HG03521 (cell line): ENCODE data around the gene SDHD.

Experiments used
- ATAC-seq: cut with Tn5 transposase; IDR thresholded peaks from one replicate; pipeline ENCODE4 v1.9.1; 2021; ENCODE audit warnings: mild to moderate bottlenecking, moderate library complexity; ENCODE audit not compliant: unreplicated experiment

The SDHD gene

DNA sequence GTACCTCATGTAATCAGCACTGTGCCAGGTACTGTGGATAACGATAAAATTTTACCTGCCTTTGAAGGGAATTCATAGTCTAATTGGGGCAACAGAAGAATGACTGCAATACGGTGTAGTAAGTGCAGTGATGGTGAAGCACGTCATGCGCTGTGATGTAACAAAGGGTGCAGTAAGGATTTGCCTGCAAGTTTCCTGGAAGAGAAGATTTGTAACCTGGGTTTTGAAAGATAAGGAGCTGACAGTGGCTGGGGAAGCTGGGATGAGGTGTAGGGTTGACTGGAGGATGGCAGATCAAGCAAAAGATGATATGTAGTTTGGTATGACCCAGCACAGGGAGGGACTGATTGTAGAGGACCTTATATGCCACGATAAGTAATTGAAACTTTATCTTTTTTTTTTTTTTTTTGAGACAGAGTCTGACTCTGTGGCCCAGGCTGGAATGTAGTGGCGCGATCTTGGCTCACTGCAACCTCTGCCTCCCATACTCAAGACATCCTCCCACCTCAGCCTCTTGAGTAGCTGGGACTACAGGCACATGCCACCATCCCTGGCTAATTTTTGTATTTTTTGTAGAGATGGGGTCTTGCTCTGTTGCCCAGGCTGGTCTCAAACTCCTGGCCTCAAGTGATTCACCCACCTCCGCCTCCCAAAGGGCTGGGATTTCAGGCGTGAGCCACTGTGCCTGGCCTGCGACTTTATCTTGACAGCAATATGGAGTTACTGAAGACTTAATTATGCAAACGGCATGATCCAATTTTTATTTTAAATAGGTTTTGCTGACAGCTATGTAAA, 11.3 kb downstream of the SDHD start:
- ATAC-seq = no peak

DNA sequence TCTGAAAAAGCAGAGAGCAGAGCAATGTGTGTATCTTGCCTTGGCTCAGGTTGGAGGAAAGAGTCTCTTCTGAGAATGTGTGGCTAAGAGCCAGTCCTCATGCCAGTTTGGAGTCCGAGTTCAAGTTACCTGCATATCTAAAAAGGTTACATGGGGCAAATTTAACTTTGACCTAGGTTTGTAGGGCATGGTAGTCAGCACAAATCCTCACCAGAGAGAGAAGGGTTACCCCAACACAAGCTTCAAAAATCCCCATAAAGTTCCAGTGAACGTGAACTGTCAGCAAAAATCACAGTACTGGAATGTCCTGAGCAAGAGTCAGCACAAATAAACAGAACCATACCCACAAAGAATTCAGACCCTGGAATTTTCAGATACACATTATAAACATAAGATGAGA, 13.8 kb downstream of the SDHD start:
- ATAC-seq = no peak

DNA sequence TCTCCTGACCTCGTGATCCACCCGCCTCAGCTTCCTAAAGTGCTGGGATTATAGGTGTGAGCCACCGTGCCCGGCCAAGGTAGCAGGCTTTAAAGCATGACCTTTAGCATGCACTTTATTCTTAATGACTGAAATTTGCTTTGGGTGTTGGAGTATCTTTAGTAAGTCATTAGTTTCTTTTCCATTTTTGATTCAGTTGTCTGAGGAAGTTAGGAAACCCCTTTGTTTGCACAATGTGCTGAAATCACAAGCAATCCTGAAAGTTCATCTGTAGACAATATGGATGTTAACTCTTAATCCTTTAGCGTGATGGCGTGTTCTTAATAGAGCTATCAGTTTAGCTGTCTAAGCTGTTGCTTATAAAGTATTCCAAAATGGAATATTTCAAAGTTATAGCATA, 16.8 kb downstream of the SDHD start:
- no peak for ATAC-seq

- ATAC-seq = no peak
These were observed 19.4 kb downstream of the SDHD start for GRCh38 chr11:112106070-112106469.

GRCh38 chr11:112113539-112114457, 27.1 kb downstream of the SDHD start:
- ATAC-seq = no peak

DNA sequence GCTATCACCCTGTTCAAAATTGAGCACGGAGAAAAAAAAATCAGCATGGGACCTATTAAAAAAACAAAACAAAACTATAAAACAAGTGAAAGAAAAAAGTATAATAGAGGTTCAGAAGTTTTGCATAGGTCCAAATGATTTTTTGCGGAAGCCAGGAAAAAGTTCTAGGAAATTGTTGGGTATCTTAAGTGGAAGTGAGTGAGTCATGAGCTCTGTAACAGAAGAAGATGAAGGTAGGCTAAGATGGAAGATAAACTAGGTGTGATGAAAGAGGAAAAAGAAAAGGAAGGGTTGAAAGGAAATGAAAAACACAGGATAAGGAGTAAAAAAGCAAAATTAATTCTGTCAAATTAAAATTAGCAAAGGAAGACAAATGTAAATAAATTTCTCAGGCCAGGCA, 27.8 kb downstream of the SDHD start:
- ATAC-seq = no peak

DNA sequence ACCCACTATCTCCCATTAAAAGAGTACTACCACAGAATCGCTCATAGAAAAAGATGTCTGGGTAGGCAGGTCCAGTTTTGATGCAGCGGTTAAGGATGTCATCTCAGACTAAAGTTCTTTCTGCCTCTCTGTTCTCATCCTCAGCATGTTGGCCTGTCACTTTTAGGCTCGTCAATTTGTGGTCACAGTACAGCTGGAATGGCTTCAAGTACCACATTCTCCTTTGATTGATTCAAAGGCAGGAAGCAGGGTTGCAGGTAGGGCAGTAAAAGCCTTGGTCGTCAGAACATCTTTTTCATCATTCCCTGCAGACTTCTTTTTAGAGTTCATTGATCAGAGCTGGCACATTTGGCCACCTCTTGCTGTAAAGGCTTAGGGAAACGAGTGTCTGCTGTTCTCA, 28.7 kb downstream of the SDHD start:
- ATAC-seq = no peak

DNA sequence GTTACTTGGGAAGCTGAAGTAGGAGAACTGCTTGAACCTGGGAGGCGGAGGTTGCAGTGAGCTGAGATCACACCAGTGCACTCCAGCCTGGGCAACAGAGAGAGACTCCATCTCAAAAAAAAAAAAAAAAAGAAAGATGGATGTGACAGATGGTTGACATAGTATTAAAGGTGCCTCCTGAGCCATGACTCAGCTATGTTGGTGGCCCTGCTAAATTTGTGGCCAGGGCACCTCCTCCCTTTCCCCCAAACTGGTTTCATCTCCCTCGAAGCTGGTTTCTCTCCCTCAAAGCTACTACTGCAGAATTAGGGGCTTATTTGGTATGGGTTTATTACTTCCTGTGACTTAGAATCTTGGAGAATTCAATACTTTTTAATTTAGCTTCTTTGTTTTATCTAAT, 31.5 kb downstream of the SDHD start:
- ATAC-seq = no peak

GRCh38 chr11:112121981-112122615, 35.4 kb downstream of the SDHD start:
- no peak for ATAC-seq

DNA sequence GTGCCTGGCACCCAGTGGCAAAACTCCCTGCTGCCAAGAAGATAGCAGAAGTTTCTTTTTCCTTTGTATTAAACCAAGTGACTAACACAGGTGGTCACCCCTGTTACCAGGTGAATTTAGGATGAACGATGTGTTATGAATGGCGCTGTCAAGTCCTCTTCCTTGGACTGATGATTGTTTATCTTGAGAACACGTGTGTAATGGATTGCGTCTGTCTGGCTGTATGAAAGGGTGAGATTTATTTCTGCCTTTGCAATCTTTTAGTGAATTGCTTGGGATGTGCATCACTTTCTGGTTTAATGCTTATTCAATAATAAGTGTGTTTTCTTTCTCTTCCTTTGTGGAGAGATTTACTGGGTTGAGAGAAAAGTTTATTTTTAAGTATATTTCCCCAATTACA, 36.5 kb downstream of the SDHD start:
- no peak for ATAC-seq

GRCh38 chr11:112127056-112127455, 40.4 kb downstream of the SDHD start:
- ATAC-seq = no peak

GRCh38 chr11:112128483-112129121, 41.9 kb downstream of the SDHD start:
- no peak for ATAC-seq

DNA sequence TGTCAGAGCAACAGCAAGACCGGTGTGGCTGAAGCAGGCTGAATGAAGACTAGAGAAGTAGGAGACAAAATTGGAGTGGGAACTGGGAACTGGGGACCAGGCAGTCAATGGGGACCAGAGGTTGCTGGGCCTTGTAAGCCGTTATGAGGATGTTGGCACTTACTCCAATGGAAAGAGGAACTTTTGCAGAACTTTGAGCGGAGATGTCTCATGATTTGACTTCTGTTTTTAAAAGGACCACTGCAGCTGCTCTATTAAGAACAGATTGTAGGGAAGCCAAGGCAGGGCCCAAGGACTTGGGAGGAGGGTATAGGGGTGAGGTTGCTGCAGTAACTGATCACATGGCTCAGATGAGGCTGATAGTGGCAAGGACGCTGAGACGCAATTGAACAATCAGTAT, 43.0 kb downstream of the SDHD start:
- no peak for ATAC-seq

GRCh38 chr11:112132737-112133136, 46.1 kb downstream of the SDHD start:
- ATAC-seq = no peak

- no peak for ATAC-seq
These were observed 47.8 kb downstream of the SDHD start for GRCh38 chr11:112134473-112134872.

- no peak for ATAC-seq
These were observed 56.9 kb downstream of the SDHD start for GRCh38 chr11:112143597-112143996.
